HG03520 (cell line): Measurements from ENCODE around the gene TET3.

Source experiments
- ATAC-seq: cut with Tn5 transposase; IDR thresholded peaks from one replicate; pipeline ENCODE4 v1.9.1; 2021; ENCODE audit warnings: mild to moderate bottlenecking, moderate library complexity; ENCODE audit not compliant: unreplicated experiment

The TET3 gene

DNA sequence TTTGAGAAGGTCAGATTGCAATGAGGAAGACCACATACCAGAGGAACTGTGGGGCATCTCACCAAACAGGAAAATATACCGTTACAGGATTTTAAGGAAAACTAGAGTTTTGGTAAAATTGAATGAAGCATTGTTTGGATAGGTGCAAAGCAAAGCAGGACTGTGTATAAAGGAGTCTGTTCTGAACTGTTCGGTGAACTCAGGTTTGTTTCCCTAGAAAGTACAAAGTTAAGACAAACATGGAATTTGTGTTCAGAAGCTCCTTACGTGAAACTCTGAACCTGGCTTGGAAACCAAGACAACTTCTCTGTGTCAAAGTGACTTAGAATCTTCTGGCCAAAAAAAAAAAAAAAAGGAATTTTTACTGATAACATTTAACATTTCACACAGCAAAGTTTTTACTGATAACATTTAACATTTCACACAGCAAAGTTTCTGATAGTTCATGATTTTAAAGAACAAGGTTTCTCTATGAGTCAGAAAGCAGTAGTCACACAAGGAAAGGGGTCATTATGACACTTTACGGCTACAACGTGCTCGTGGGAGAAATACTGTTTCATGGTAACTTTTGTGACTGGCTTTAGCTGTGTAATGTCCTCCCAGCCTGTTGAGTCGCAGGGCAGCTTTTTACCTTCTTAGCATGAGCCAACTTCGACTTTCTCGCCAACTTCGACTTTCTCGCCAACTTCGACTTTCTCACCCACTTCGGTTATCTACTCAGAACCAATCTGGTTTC is 21.2 kb upstream of the TET3 start:
- peak; percentile 62 for ATAC-seq

DNA sequence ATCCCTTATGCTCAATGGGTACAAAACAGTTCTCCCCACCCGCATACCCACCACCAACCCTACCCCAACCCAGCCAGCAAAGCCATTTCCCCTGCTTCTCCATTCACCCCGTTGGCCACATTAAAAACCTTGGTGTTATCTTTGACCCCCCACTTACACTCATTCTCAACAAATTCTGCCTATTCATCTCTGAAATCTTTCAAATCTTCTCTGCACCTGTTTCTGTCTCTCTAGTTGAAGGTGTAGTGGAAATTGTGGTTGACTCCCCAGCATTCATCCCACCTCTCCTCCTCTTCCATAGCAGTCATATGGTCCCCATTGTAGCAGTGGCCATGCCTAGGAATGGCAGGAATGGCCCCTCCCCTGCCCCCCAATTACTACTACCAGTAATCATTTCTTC is 20.5 kb upstream of the TET3 start:
- ATAC-seq, result no peak

DNA sequence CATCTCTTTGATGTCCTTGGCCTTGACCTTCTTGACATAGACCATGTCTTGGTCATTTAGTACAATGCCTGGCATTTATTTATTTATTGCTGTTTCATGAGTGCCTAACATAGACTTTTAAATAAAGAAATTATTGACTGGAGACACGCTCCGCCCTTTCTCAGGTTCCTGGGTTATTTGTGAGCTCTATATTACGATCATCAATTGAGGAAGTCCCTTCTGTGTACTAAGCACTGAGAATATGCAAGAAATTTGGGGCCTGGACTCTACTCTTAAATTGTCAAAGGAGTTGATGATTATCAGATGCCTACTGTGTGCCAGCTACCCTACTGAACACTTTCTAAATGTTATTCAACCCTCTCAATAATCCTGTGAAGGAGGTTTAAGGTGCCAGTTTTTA is 19.7 kb upstream of the TET3 start:
- ATAC-seq, result no peak

DNA sequence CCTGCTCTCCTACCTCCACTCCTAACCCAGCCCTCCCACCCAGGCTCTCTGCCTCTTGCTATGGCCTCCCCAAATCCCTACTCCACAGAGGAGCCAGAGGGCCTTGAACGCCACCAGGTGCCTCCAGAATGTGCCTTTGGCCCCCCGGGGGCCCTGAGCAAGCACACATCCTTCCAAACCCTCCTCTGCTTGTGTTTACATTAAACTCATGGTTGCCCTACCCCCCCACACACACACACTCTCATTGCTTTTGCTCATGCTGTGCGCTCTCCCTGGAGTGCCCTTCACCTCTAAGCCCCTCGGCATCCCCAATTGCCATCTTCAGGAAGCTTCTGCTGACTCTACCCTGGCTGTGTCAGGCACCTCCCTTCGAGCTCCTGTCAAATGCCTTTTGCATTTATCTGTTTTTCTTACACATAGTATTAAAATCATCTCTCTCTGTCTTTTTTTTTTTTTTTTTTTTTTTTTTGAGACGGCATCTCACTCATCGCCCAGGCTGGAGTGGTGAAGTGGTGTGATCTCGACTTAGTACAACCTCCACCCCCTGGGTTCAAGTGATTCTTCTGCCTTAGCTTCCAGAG is 16.3 kb upstream of the TET3 start:
- no peak for ATAC-seq

DNA sequence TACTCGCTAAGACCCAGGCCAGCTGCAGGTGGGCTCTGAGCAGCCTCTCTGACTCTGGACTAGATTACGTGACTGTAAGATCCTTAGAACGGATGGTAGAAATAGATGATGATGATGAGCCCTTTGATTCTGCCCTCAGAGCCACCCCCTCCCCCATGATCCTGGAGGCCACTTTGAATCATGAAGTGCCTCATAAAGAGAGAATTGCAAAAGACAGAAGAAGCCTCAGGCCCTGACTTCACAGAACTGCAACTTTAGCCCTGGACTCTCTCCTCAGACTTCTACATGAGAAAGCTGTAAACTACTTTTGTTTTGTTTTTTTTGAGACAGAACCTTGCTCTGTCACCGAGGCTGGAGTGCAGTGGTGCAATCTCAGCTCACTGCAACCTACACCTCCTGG is 15.4 kb upstream of the TET3 start:
- ATAC-seq, result no peak

DNA sequence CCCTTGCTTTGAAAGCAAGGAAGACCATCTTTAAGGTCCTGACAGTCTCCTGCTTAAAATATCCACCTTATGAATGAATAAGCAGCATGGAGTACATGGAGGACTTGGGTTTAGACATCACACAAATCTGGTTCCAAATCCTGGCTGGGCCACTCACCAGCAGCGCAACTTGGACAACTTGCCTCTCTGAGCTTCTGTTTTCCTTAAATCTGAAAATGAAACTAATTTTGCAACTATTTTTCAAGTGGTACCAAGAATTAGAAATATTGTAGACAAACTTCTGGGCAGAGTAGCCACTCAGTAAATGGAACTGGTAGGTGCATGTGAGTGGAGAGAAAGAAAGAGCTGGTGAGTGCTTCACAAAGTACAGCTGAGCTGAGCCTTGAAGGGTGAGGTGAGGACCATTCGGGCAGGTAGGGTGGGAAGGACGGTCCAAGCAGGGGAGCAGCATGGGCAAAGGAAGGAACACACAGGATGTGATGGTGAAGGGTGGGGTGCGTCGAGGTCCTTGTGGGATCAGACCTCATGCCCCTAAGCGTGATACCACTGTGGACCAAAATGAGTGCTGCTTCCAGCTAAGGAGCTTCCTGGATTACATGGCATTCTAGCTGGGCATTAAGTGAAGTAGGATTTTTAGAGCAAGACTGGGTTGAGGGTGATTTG is 14.4 kb upstream of the TET3 start:
- no peak for ATAC-seq

DNA sequence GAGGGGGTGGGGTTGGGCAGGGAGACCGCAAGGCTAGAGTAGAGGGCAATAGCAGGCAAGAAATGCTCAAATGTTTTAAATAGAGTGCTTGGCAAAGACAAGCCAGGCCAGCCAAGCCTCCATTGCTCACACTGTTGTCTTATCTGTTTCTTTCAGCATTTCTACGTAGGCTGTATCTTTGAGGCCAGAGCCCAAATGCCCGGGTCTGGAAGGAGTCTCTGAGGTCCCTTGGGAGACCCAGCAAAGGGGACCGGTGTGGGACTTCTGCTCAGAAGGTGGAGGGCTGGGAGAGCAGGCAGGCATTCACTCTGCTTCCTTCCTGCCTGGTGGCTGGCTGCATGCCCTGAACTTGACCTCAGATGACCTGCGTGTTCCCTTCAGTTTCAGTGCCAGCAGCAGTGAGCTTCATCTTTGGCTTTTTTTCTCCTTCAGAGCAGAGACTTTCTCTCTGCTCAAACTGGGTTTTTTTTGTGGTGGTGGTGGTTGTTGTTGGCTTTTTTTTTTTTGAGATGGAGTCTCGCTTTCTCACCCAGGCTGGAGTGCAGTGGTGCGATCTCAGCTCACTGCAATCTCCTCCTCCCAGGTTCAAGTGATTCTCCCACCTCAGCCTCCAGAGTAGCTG is 13.7 kb upstream of the TET3 start:
- peak; percentile 68 for ATAC-seq

DNA sequence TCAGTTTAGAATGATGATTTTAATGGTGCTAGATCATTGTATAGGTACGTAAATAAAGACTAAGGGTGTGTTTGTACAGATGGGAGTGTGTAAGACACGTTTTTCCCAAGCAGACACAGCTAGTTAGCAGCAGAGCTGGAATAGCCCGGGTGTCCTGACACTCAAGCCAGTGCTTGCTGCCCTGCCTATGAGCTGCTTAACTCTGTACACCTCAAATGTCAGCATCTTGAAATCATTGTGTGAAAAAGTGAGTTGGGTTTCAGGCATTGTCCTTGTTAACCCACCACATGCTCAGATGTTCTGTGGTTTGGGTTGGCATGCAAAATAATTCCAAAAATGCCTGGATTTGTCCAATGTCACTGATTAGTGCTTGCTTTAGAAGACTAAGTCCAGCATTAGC is 13.0 kb upstream of the TET3 start:
- ATAC-seq, result no peak

DNA sequence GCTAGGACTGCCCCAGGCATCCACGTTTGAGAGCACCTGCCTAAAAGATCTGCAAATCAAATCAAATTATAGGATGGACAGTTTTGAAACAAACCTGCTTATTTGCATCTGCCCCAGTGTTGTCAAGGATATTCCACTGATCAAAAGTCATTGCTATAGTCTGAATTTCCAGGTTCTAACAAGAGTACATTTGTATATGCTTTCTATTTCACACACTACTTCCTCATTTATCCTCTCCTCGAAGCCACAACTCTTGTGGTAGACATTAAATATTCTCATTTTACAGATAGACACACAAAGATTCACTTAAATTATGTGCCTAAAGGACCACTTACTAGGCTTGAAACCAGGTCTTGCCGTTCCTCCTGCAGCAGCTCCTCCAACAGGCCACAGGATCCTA is 11.9 kb upstream of the TET3 start:
- no peak for ATAC-seq

DNA sequence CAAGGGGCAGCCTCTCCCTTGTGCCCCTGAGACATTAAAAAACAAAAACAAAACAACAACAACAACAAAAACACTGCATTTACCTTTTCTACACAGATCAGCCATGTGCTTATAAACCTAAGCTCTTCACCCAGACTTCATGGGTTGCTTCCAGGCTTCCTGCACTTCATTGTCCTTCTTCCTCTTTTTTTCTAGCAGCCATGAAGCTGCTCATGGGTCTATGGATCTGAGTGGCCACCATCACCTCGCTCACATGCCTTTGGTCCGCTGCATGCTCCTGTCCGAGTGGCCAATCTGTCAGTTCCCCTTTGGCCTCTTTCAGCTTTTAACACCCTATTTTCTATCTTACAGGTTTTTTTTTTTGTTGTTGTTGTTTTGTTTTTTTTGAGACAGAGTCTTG is 9.0 kb upstream of the TET3 start:
- no peak for ATAC-seq

DNA sequence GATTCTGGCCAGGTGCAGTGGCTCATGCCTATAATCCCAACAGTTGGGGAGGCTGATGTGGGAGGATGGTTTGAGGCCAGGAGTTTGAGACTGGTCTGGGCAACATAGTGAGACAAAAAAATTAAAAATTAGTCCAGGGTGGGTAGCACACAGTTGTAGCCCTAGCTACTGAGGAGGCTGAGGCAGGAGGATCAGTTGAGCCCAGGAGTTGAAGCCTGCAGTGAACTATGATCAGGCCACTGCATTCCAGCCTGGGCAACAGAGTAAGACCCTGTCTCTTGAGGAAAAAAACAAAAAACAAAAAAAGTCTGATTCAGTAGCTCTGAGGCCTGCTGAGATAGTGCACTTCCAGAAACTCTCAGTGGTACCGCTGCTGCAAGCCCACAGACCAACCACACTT is 7.9 kb upstream of the TET3 start:
- no peak for ATAC-seq

DNA sequence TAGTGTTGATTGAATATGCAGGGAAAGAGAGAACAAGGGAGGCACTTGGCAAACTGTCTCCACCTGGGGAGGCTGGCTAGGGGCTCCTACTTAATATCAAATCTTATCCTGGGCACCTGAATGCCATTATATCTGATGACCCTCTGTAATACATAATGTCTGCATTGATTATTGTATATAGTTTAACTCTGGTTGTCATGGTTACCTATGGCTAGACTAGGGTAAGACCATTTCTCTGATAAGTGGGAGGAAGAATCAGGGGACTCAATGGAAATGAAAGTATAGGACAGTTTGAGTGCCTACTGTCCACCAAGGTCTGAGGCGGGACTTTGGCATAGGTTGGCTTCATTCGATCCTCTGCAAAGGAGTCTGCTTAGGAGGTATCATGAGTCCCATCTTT is 7.2 kb upstream of the TET3 start:
- ATAC-seq, result no peak

DNA sequence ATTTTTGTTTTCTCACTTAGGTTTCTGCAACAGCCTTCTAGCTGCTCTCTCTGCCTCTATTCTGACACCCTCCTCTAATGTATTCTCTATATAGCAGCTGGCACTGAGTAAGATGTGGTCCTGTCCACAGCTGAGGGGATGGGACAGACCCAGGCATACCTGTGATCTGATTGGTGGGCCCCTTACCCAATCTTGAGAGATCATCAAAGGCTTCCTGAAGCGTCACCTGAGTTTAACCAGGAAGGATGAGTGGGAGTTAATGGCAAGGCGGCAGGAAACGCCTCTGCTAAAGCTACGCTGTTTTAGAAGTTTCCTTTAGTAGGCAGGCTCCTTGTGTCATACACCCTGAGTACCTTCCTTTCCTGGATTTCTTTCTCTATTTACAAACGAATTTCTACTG is 5.7 kb upstream of the TET3 start:
- ATAC-seq, result no peak

DNA sequence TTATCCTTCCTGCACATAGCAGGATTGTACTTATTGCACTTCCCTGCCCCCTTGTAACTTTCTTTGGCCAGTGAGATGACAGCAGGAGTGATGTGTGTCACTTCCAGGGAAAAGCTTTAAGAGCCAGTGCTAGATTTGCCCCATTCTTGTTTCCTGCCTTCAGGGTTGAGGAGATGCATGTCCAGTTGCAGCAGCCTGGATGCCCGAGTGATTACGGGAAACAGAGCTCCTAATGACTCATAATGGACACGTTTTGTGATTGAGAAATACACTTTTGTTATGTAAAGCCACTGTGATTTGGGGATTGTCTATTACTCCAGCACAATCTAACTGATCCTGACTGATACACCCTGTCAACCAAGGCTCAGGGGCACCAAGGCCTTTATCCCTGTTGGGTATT is 5.0 kb upstream of the TET3 start:
- ATAC-seq, result no peak

DNA sequence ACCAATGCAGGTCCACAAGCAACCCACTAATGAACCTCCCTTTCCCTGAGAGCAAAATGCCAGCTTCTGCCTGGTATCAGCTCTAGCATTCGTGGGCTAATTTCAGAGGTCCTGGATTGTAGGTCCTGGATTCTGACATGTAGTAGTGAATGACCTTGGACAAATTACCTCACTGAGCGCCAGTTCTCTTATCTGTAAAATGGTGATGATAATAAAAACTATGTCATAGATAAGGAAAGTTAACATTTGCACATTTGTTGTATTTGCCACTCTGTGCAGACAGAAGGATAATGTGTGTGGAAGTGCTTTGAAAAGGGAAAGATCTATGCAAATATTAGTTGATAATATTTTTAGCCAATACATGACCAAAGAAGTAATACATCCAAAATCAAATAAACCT is 4.1 kb upstream of the TET3 start:
- ATAC-seq, result no peak

DNA sequence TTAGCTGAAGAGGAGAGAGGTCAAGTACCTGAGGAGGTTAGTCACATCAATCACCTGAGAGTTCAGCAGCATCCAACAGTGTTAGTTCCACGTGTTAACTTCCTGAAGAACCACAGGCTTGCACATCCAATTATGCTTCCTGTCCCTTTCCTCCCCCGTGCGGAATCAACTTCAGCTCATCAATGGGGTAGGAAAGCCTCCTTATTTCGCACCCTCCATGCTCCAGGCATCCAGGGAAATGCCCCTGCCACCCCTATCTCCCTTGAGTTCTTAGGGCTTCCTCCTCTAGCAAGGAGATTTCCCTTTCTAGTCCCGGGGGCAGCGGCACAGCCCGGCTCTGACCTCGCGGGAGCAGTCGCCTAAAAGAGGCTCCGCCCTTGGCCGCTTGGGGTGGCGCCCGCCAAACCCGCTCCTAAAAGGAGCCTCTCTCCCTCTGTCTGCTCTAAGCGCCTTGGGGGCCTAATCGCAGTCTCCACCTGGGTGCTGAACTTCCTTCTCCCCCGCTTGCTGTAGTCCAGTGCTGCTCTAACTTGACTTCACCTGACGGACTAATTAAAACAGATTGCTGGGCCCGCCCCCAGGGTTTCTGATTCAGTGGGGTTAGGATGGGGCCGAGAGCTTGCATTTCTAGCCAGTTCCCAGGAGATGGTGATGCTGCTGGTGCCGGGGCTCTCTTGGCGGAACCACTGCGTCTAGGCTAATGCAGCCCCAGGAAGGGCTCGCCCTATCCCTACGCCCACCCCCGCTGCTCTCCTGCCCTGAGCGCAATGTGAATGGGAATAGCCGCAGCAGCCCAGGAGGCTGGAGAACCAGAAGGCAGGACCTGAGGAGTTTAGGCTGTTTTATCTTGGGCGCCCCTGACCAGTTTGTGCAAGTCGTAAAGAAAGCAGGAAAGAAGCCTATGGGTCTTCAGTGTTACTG is 3.4 kb upstream of the TET3 start:
- ATAC-seq, result no peak

DNA sequence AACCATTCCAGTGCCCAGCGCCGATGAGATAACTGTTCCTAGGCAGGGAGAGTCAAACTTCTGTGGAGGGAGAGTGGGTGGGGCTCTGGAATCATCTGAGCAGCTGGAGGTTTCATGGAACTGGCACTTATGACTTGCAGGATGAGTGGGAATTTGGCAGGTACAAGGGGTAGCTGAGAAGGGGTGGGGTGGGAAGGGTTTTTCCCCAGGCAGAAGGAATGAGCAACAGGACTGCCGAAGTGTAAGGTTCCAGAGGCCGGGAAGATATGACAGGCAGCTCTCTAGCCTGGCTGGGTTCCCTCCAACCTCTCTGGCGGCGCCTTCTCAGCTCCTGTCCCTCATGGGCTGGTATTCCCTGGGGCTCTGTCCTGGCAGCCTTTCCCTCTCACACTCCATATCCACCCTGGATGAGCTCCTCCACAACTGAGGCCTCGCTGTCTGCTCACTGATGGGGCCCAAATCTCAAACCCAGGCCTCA is 2.5 kb upstream of the TET3 start:
- no peak for ATAC-seq

DNA sequence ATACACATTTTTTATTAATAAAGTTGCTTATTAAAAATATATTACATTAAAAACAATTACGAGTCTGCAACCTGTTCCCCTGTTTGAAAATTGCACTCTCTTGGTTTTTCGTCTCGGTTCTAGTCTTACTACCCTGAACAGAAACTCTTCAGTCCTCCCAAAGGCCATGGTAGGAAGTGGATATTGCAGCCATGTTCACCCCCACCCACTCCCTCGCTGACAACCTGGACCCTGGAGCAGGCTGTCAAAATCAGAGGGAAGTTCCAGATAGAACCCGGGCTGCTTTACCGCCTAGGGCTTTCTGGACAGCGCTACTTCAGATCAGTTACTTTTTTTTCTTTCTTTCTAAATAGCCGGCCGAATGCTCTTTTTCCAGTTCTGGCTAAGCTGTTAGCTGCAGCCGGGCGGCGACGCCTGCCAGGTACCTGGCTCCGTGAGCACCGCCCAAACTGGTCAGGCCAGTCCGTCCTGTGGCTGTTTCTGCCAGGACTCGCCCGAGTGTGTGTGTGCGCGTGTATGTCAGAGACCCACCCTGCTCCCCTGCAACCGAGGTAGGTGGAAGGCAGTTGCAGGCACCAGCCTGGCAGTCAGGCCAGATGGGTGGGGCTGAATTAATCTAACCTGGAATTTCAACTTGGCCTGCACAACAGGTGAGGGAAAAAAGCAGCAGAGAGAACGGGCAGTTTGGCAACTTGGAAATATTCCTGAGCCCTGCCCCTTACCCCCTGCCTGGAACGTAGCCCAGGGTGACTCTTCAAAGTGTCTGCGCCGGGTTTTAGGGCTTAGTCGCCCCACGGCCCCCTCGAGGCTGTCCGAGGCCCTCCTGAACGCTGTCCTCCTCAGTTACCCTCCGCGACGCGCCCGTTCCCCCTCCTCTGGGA is 1.1 kb upstream of the TET3 start:
- ATAC-seq, result no peak

DNA sequence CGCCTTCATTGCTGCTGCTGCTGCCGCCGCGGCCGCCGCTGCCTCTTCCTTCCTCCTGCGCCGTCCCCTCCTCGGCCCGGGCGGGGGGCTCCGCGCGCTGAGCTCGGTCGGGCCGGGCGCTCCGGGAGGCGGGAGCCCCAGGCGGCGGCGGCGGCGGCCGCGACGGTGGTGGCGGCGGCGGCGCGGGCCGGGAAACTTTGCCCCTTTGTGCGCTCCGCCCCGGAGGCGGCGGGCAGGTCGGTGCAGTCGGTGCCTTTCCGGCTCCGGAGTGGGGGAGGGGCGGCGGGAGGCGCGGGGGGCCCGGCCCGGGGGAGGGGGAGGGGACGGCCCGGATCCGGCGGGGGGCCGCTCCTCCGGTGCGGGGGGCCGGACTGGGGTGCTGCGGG is 205 bp downstream of the TET3 start:
- ATAC-seq, result no peak
